HEK293 (cell line): ENCODE measurements around the gene COIL.
"Not testable (repeated sequence)": the region's sequence is repeated elsewhere in the genome, so short reads cannot be mapped to it uniquely, and the experiment has no call there.

Experiments used
- CTCF ChIA-PET: fragments of 350-600 bp; formaldehyde crosslinking; extraction: SDS; loops from one replicate; lab custom pipeline; 2021; ENCODE audit warnings: antibody characterized with exemption; lab: Yijun Ruan, JAX
- POLR2A ChIA-PET: fragments of 300-600 bp; formaldehyde crosslinking; extraction: SDS; loops from one replicate; lab custom pipeline; 2020; ENCODE audit warnings: antibody characterized with exemption, inconsistent platforms; lab: Yijun Ruan, JAX
- H3K27ac ChIP-seq: fragments of 200-500 bp; sonication (Bioruptor generic); 2 replicates; pipeline ENCODE4 v1.5.1; 2014; ENCODE audit warnings: low read depth, low read length, control low read depth, inconsistent platforms; ENCODE audit errors: extremely low read depth
- H3K36me3 ChIP-seq, 2 experiments: fragments of 200-500 bp in 1 of 2; sonication (Bioruptor generic) in 1 of 2; 1 replicate in 1 of 2; 2 replicates in 1 of 2; pipeline ENCODE4 v1.5.1; 2014 to 2017; ENCODE audit warnings: inconsistent platforms in 2 of 2, low read length in 2 of 2; ENCODE audit not compliant: control insufficient read depth in 2 of 2, insufficient read depth in 1 of 2
- H3K4me1 ChIP-seq: fragments of 200-500 bp; sonication (Bioruptor generic); 2 replicates; pipeline ENCODE4 v1.5.1; 2014; ENCODE audit warnings: mild to moderate bottlenecking, low read length, inconsistent platforms; ENCODE audit not compliant: control insufficient read depth, insufficient read depth
- H3K4me3 ChIP-seq: 2 replicates; pipeline ENCODE4 v1.5.1; 2011; ENCODE audit warnings: low read depth, mild to moderate bottlenecking, control low read depth, low read length, moderate library complexity
- H3K9me3 ChIP-seq: fragments of 200-500 bp; sonication (Bioruptor generic); 2 replicates; pipeline ENCODE4 v1.5.1; 2014; ENCODE audit warnings: low read depth, low read length, inconsistent platforms; ENCODE audit not compliant: control insufficient read depth, insufficient read depth
- BCL11B ChIP-seq: fragments of 450-650 bp; formaldehyde crosslinking; IDR thresholded peaks from 2 replicates; pipeline ENCODE4 v1.5.1; 2016; ENCODE audit warnings: low read depth, missing biosample characterization, missing genetic modification characterization
- GLIS1 ChIP-seq: fragments of 450-650 bp; formaldehyde crosslinking; IDR thresholded peaks from 2 replicates; pipeline ENCODE4 v1.5.1; 2016; ENCODE audit warnings: missing biosample characterization, missing genetic modification characterization
- PRDM1 ChIP-seq: fragments of 450-650 bp; formaldehyde crosslinking; IDR thresholded peaks from 2 replicates; pipeline ENCODE4; 2016; ENCODE audit warnings: missing biosample characterization, missing genetic modification characterization
- SP7 ChIP-seq: fragments of 450-650 bp; formaldehyde crosslinking; IDR thresholded peaks from 2 replicates; pipeline ENCODE4 v1.5.1; 2016; ENCODE audit warnings: missing biosample characterization, missing genetic modification characterization
- ZBTB20 ChIP-seq: fragments of 450-650 bp; formaldehyde crosslinking; IDR thresholded peaks from 2 replicates; pipeline ENCODE4 v1.5.1; 2016; ENCODE audit warnings: missing biosample characterization, missing genetic modification characterization
- ZIC2 ChIP-seq: fragments of 450-650 bp; formaldehyde crosslinking; IDR thresholded peaks from 2 replicates; pipeline ENCODE4 v1.5.1; 2016; ENCODE audit warnings: missing biosample characterization, missing genetic modification characterization
- ZNF157 ChIP-seq: fragments of 450-650 bp; formaldehyde crosslinking; IDR thresholded peaks from 2 replicates; pipeline ENCODE4 v1.5.1; 2016; ENCODE audit warnings: missing biosample characterization, missing genetic modification characterization
- ZNF19 ChIP-seq: fragments of 450-650 bp; formaldehyde crosslinking; IDR thresholded peaks from 2 replicates; pipeline ENCODE4; 2016; ENCODE audit warnings: missing biosample characterization, missing genetic modification characterization, low read depth
- ZNF2 ChIP-seq: fragments of 450-650 bp; formaldehyde crosslinking; IDR thresholded peaks from 2 replicates; pipeline ENCODE4 v1.5.1; 2016; ENCODE audit warnings: missing biosample characterization, missing genetic modification characterization
- ZNF341 ChIP-seq: fragments of 450-650 bp; formaldehyde crosslinking; IDR thresholded peaks from 2 replicates; pipeline ENCODE4; 2016; ENCODE audit warnings: low read depth, missing biosample characterization, missing genetic modification characterization
- ZNF404 ChIP-seq: fragments of 450-650 bp; formaldehyde crosslinking; IDR thresholded peaks from 2 replicates; pipeline ENCODE4 v1.5.1; 2017; ENCODE audit warnings: missing biosample characterization, missing genetic modification characterization
- ZNF426 ChIP-seq: fragments of 450-650 bp; formaldehyde crosslinking; IDR thresholded peaks from 2 replicates; pipeline ENCODE4 v1.5.1; 2017; ENCODE audit warnings: missing biosample characterization, missing genetic modification characterization, mild to moderate bottlenecking, inconsistent platforms, moderate library complexity
- ZNF48 ChIP-seq: fragments of 450-650 bp; formaldehyde crosslinking; IDR thresholded peaks from 2 replicates; pipeline ENCODE4 v1.5.1; 2016; ENCODE audit warnings: missing biosample characterization, missing genetic modification characterization
- ZNF529 ChIP-seq: fragments of 450-650 bp; formaldehyde crosslinking; IDR thresholded peaks from 2 replicates; pipeline ENCODE4 v1.5.1; 2017; ENCODE audit warnings: missing genetic modification characterization, missing biosample characterization; ENCODE audit not compliant: insufficient replicate concordance
- ZNF585B ChIP-seq: fragments of 450-650 bp; formaldehyde crosslinking; IDR thresholded peaks from 2 replicates; pipeline ENCODE4 v1.5.1; 2016; ENCODE audit warnings: missing biosample characterization, missing genetic modification characterization
- ZNF654 ChIP-seq: fragments of 450-650 bp; formaldehyde crosslinking; IDR thresholded peaks from 2 replicates; pipeline ENCODE4 v1.5.1; 2016; ENCODE audit warnings: low read depth, missing biosample characterization, missing genetic modification characterization
- ZNF660 ChIP-seq: fragments of 450-650 bp; IDR thresholded peaks from 2 replicates; pipeline ENCODE4 v1.5.1; 2018; ENCODE audit warnings: missing biosample characterization, mild to moderate bottlenecking, missing genetic modification characterization
- ZNF664 ChIP-seq: fragments of 450-650 bp; formaldehyde crosslinking; IDR thresholded peaks from 2 replicates; pipeline ENCODE4 v1.5.1; 2016; ENCODE audit warnings: missing biosample characterization, missing genetic modification characterization
- TF ChIP-seq, protein P1 (sequence below): IDR thresholded peaks from 2 replicates; pipeline ENCODE4 v1.6.1; 2011; ENCODE audit warnings: mild to moderate bottlenecking, low read depth, low read length, borderline replicate concordance
- TF ChIP-seq, protein P2 (sequence below): fragments of 450-650 bp; formaldehyde crosslinking; IDR thresholded peaks from 2 replicates; pipeline ENCODE4 v1.5.1; 2016; ENCODE audit warnings: missing biosample characterization, missing genetic modification characterization

Gene COIL

DNA sequence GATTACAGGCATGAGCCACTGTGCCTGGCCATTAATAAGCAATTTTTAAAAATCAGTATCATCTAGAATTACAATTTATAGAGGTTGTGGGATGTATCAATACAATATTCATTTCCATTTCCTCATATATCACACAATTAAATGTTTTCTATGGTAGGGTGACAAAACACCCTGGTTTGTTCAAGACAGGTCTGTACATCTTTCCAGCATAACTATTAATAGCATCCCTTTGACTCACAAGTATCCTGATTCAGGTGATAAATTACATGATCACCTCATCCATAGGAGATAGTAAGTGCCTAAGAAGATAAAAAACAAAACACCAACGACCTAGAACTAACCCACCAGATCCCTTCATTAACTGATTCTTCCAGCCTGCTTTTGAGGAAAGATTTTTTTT is 13.1 kb downstream of the COIL start (continued):
- TF ChIP-seq ZNF157 (tag by site-specific recombination): no peak
- TF ChIP-seq ZNF404: no peak
- no peak for TF ChIP-seq ZBTB20 (tag by site-specific recombination)
- TF ChIP-seq, protein P1, sequence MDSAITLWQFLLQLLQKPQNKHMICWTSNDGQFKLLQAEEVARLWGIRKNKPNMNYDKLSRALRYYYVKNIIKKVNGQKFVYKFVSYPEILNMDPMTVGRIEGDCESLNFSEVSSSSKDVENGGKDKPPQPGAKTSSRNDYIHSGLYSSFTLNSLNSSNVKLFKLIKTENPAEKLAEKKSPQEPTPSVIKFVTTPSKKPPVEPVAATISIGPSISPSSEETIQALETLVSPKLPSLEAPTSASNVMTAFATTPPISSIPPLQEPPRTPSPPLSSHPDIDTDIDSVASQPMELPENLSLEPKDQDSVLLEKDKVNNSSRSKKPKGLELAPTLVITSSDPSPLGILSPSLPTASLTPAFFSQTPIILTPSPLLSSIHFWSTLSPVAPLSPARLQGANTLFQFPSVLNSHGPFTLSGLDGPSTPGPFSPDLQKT: no peak
- TF ChIP-seq, all 188 proteins: peak for 0

DNA sequence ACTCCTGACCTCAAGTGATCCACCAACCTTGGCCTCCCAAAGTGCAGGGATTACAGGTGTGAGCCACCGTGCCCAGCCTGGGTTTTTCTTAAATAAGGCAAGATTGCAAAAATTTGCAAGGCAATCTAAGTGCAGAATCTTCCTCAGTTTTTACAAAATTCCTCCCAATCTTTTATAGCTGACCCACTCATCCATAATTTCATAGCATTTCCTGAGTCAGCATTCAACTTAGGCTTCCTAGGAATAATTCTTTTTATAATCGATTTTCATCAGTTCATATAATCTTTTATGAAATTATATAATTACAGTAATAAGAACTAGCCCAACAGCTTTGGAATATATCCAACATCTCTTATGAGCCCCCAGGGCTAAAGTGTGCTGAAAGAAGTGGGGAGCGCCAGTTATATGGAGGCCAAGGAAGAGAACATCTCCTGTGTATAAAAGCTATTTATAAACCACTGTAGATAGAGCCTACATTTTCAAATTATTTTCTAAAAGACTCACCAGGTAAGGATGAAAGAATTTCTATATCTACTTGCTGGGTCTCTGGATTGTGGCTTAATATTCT is 14.8 kb downstream of the COIL start:
- ChIA-PET CTCF (interaction anchor here (0.6 to 1.1 kb wide), 4 partner anchors 9 to 1210 kb away, joined by 4 to 6 read pairs (median 4); partner anchors contain the start of gene COIL), POLR2A (interaction anchor here (0.8 to 1.4 kb wide), 2 partner anchors 8 to 32 kb away, joined by 3 read pairs; partner anchors contain the start of gene TRIM25)
- H3K4me3 ChIP-seq: no peak overlapping the region
- peaks cover 77 to 89% of the 10 kb centered on the region in 2 experiments for H3K36me3 ChIP-seq
- H3K9me3 ChIP-seq: no peaks in the 10 kb centered on the region
- no peak overlapping the region for H3K27ac ChIP-seq
- TF ChIP-seq ZNF341: no peak
- no peak for TF ChIP-seq ZNF2
- TF ChIP-seq ZNF529: no peak
- no peaks in the 10 kb centered on the region for H3K4me1 ChIP-seq

DNA sequence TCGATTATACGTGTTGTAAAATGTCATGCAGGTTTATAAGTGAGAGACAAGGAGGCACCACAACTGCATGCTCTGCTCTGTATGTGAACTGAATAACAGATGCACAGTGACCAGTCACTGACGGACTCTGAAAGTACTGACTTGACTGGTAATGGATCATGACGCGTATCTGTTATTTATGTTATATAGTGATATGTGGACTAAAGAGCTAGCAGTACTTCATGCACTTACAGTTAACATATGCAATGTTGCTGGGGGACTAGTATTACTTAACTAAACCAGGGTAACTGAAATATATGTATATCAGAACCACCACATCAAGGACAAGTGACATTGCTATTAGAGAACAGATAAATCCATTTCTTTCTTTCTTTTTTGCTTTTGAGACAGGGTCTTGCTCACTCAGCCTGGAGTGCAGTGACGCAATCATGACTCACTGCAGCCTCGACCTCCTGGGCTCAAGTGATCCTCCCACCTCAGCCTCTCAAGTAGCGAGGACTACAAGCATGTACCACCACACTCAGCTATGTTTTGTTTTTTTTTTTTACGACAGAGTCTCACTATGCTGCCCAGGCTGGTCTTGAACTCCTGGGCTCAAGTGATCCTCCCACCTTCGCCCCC is 17.2 kb downstream of the COIL start:
- no peaks in the 10 kb centered on the region for H3K4me1 ChIP-seq
- H3K27ac ChIP-seq: no peak overlapping the region
- H3K4me3 ChIP-seq: no peak overlapping the region
- ChIA-PET POLR2A (interaction anchor here (0.9 kb wide), 1 partner anchor 30 kb away, joined by 3 read pairs; the partner anchor contains the start of gene TRIM25), CTCF (interaction anchor here (0.9 to 1.9 kb wide), 3 partner anchors 52 to 124 kb away, joined by 3 to 12 read pairs (median 3); no protein-coding TSS in a partner anchor)
- no peaks in the 10 kb centered on the region for H3K9me3 ChIP-seq
- H3K36me3 ChIP-seq: peaks cover 81 to 92% of the 10 kb centered on the region in 2 experiments
- TF ChIP-seq GLIS1 (tag by site-specific recombination) (peak; percentile 41), ZNF654 (no peak), PRDM1 (tag by site-specific recombination) (no peak), BCL11B (no peak), ZIC2 (tag by site-specific recombination) (no peak), ZNF664 (tag by site-specific recombination) (0 out of 2 replicates have a peak, but pooled peaks have one; percentile 17), ZNF48 (tag by site-specific recombination) (no peak), ZNF19 (no peak)

DNA sequence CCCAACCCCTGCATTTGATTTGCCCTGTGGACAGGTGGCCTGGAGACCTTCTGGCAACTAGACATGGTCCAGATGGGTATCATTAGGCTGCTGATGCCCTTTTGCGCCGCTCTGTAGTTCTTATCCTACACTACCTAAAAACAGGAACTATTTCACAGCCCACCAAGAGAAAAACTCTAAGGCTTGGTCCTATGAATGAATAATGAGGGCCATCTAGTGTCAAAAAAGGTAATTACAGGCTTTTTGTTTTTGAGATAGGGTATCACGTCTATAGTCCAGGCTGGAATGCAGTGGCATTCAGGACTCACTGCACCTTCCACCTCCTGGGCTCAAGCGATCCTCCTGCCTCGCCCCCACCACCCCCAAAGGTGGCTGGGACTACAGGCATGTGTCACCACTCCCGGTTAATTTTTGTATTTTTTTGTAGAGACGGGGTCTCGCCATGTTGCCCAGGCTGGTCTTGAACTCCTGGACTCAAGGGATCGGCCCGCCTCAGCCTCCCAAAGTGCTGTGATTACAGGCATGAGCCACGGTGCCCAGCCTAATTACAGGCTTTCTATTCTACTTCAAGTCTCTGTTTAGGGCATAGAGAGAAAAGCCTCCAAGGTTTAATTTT is 20.9 kb downstream of the COIL start:
- ChIA-PET POLR2A (interaction anchor here (0.7 kb wide), 1 partner anchor 97 kb away, joined by 3 read pairs; no protein-coding TSS in a partner anchor), CTCF (interaction anchor here (0.7 to 3.0 kb wide), 20 partner anchors 9 to 440 kb away, joined by 3 to 32 read pairs (median 4); partner anchors contain the start of gene TRIM25)
- Histone ChIP-seq H3K4me3 (no peak overlapping the region), H3K9me3 (no peaks in the 10 kb centered on the region), H3K36me3 (peaks cover 62 to 95% of the 10 kb centered on the region in 2 experiments), H3K4me1 (no peaks in the 10 kb centered on the region), H3K27ac (no peak overlapping the region)
- no peak for TF ChIP-seq ZNF426 (tag by site-specific recombination)
- no peak for TF ChIP-seq ZNF585B
- 0 out of 2 replicates have a peak, but pooled peaks have one; percentile 53 for TF ChIP-seq ZNF660 (tag by site-specific recombination)
- peak; percentile 46; the same call in 1 of the 2 replicates for TF ChIP-seq SP7 (tag by site-specific recombination)
- TF ChIP-seq ZNF654: peak; percentile 76
- TF ChIP-seq, protein P2, sequence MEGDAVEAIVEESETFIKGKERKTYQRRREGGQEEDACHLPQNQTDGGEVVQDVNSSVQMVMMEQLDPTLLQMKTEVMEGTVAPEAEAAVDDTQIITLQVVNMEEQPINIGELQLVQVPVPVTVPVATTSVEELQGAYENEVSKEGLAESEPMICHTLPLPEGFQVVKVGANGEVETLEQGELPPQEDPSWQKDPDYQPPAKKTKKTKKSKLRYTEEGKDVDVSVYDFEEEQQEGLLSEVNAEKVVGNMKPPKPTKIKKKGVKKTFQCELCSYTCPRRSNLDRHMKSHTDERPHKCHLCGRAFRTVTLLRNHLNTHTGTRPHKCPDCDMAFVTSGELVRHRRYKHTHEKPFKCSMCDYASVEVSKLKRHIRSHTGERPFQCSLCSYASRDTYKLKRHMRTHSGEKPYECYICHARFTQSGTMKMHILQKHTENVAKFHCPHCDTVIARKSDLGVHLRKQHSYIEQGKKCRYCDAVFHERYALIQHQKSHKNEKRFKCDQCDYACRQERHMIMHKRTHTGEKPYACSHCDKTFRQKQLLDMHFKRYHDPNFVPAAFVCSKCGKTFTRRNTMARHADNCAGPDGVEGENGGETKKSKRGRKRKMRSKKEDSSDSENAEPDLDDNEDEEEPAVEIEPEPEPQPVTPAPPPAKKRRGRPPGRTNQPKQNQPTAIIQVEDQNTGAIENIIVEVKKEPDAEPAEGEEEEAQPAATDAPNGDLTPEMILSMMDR (tag by site-specific recombination): peak; percentile 51

DNA sequence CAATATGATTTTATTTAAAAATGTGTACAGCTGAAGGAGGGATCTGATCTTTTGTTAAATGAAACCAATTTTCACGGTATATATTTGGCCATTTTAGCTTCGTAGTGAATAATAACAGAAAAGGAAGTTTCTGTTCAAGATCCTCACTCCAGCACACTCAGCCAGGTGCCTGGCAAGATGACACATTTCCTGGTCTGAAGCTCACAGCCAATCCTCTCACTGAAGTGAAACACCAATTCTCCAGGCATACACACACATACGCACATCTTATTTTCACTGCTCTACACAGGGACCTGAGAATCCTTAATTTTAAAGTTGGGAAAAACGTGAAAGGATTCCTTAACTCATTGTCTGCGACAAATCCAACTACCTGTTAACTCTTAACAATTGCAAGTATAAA is 22.6 kb downstream of the COIL start:
- POLR2A ChIA-PET, H3K4me1 ChIP-seq, H3K27ac ChIP-seq, H3K9me3 ChIP-seq, H3K4me3 ChIP-seq: not testable (repeated sequence)
- CTCF ChIA-PET: interaction anchor here (0.6 kb wide), 1 partner anchor 42 kb away, joined by 4 read pairs; no protein-coding TSS in a partner anchor
- peaks cover 54 to 88% of the 10 kb centered on the region in 2 experiments for H3K36me3 ChIP-seq
